Measurements from ENCODE around the gene WFDC6.

WFDC6 gene

GRCh38 chr20:45523821-45524220 is 15.5 kb downstream of the WFDC6 start:
- Histone ChIP-seq H3K27me3 (ENCODE audit: control insufficient read depth in 2 of 2, insufficient read depth in 2 of 2, low read length in 2 of 2) (no peaks in the 10 kb centered on the region), H3K9ac (ENCODE audit: low read depth in 1 of 2, low read length in 2 of 2) (no peak overlapping the region), H3K36me3 (ENCODE audit: control insufficient read depth in 2 of 2, insufficient read depth in 2 of 2, low read length in 2 of 2) (no peaks in the 10 kb centered on the region), H3K4me1 (ENCODE audit: control insufficient read depth in 2 of 2, insufficient read depth in 2 of 2, low read length in 2 of 2) (no peaks in the 10 kb centered on the region), H3K9me3 (ENCODE audit: control insufficient read depth in 2 of 2, low read length in 2 of 2) (no peaks in the 10 kb centered on the region), H3K4me3 (ENCODE audit: low read length in 2 of 2) (no peak overlapping the region), H3K27ac (ENCODE audit: low read depth in 2 of 2, low read length in 2 of 2) (no peak overlapping the region)

- Histone ChIP-seq H3K27ac (ENCODE audit: low read depth in 2 of 2, low read length in 2 of 2) (no peak overlapping the region), H3K4me3 (ENCODE audit: low read length in 2 of 2) (no peak overlapping the region), H3K9me3 (ENCODE audit: control insufficient read depth in 2 of 2, low read length in 2 of 2) (no peaks in the 10 kb centered on the region), H3K4me1 (ENCODE audit: control insufficient read depth in 2 of 2, insufficient read depth in 2 of 2, low read length in 2 of 2) (no peaks in the 10 kb centered on the region), H3K27me3 (ENCODE audit: control insufficient read depth in 2 of 2, insufficient read depth in 2 of 2, low read length in 2 of 2) (no peaks in the 10 kb centered on the region), H3K36me3 (ENCODE audit: control insufficient read depth in 2 of 2, insufficient read depth in 2 of 2, low read length in 2 of 2) (no peaks in the 10 kb centered on the region), H3K9ac (ENCODE audit: low read depth in 1 of 2, low read length in 2 of 2) (no peak overlapping the region)
Observed at GRCh38 chr20:45518282-45518681, 21.0 kb downstream of the WFDC6 start.

GRCh38 chr20:45515147-45515913 is 24.0 kb downstream of the WFDC6 start, which contains the start of gene SPINT3:
TSS of gene SPINT3 (minus strand) at chr20:45515622. CDS start at chr20:45515608, 14 bp downstream.
- H3K4me3 ChIP-seq (ENCODE audit: low read length in 2 of 2), result no peak within 1 kb of the TSS

GRCh38 chr20:45510242-45510862 is 28.9 kb downstream of the WFDC6 start:
- no peaks in the 10 kb centered on the region for H3K9me3 ChIP-seq (ENCODE audit: control insufficient read depth in 2 of 2, low read length in 2 of 2)
- no peaks in the 10 kb centered on the region for H3K36me3 ChIP-seq (ENCODE audit: control insufficient read depth in 2 of 2, insufficient read depth in 2 of 2, low read length in 2 of 2)
- no peaks in the 10 kb centered on the region for H3K27me3 ChIP-seq (ENCODE audit: control insufficient read depth in 2 of 2, insufficient read depth in 2 of 2, low read length in 2 of 2)
- no peaks in the 10 kb centered on the region for H3K4me1 ChIP-seq (ENCODE audit: control insufficient read depth in 2 of 2, insufficient read depth in 2 of 2, low read length in 2 of 2)
- no peak overlapping the region for H3K4me3 ChIP-seq (ENCODE audit: low read length in 2 of 2)
- H3K27ac ChIP-seq (ENCODE audit: low read depth in 2 of 2, low read length in 2 of 2), result no peak overlapping the region
- H3K9ac ChIP-seq (ENCODE audit: low read depth in 1 of 2, low read length in 2 of 2), result no peak overlapping the region

More at GRCh38 chr20:45515147-45515913, 24.0 kb downstream of the WFDC6 start, which contains the start of gene SPINT3:
- no peaks in the 10 kb centered on the region for H3K4me1 ChIP-seq (ENCODE audit: control insufficient read depth in 2 of 2, insufficient read depth in 2 of 2, low read length in 2 of 2)
- no peak within 1 kb of the TSS for H3K9ac ChIP-seq (ENCODE audit: low read depth in 1 of 2, low read length in 2 of 2)
- no peaks in the 10 kb centered on the region for H3K9me3 ChIP-seq (ENCODE audit: control insufficient read depth in 2 of 2, low read length in 2 of 2)
- no peak within 1 kb of the TSS for H3K27ac ChIP-seq (ENCODE audit: low read depth in 2 of 2, low read length in 2 of 2)
- H3K27me3 ChIP-seq (ENCODE audit: control insufficient read depth in 2 of 2, insufficient read depth in 2 of 2, low read length in 2 of 2), result no peaks in the 10 kb centered on the region
- no peaks in the 10 kb centered on the region for H3K36me3 ChIP-seq (ENCODE audit: control insufficient read depth in 2 of 2, insufficient read depth in 2 of 2, low read length in 2 of 2)

DNA sequence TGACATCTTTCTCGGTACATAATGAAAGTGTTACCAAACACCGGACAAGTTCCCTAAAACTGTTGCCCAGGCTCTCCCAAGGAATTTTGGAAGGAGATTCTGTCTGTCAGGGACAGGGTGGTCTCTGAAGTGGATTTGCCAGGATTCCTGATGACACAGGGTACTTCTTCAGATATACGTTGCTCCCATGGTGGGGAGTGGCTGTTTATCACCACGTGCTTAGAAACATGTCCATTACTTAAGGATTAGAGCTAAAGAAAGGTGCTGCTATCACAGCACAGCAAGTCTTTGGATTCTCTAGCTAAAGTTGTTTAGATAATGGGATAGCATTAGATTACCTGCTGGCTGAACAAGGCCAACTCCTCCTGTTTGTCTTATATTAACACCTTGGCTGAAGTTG is 30.2 kb downstream of the WFDC6 start:
- Histone ChIP-seq H3K9ac (ENCODE audit: low read depth in 1 of 2, low read length in 2 of 2) (no peak overlapping the region), H3K27me3 (ENCODE audit: control insufficient read depth in 2 of 2, insufficient read depth in 2 of 2, low read length in 2 of 2) (no peaks in the 10 kb centered on the region), H3K9me3 (ENCODE audit: control insufficient read depth in 2 of 2, low read length in 2 of 2) (no peaks in the 10 kb centered on the region), H3K4me3 (ENCODE audit: low read length in 2 of 2) (no peak overlapping the region), H3K27ac (ENCODE audit: low read depth in 2 of 2, low read length in 2 of 2) (no peak overlapping the region), H3K4me1 (ENCODE audit: control insufficient read depth in 2 of 2, insufficient read depth in 2 of 2, low read length in 2 of 2) (no peaks in the 10 kb centered on the region), H3K36me3 (ENCODE audit: control insufficient read depth in 2 of 2, insufficient read depth in 2 of 2, low read length in 2 of 2) (no peaks in the 10 kb centered on the region)

- no peak overlapping the region for H3K27ac ChIP-seq (ENCODE audit: low read depth in 2 of 2, low read length in 2 of 2)
- no peaks in the 10 kb centered on the region for H3K9me3 ChIP-seq (ENCODE audit: control insufficient read depth in 2 of 2, low read length in 2 of 2)
- no peak overlapping the region for H3K4me3 ChIP-seq (ENCODE audit: low read length in 2 of 2)
- H3K9ac ChIP-seq (ENCODE audit: low read depth in 1 of 2, low read length in 2 of 2), result no peak overlapping the region
- no peaks in the 10 kb centered on the region for H3K4me1 ChIP-seq (ENCODE audit: control insufficient read depth in 2 of 2, insufficient read depth in 2 of 2, low read length in 2 of 2)
- H3K36me3 ChIP-seq (ENCODE audit: control insufficient read depth in 2 of 2, insufficient read depth in 2 of 2, low read length in 2 of 2), result no peaks in the 10 kb centered on the region
- no peaks in the 10 kb centered on the region for H3K27me3 ChIP-seq (ENCODE audit: control insufficient read depth in 2 of 2, insufficient read depth in 2 of 2, low read length in 2 of 2)
Observed at GRCh38 chr20:45508068-45508886, 31.0 kb downstream of the WFDC6 start.

DNA sequence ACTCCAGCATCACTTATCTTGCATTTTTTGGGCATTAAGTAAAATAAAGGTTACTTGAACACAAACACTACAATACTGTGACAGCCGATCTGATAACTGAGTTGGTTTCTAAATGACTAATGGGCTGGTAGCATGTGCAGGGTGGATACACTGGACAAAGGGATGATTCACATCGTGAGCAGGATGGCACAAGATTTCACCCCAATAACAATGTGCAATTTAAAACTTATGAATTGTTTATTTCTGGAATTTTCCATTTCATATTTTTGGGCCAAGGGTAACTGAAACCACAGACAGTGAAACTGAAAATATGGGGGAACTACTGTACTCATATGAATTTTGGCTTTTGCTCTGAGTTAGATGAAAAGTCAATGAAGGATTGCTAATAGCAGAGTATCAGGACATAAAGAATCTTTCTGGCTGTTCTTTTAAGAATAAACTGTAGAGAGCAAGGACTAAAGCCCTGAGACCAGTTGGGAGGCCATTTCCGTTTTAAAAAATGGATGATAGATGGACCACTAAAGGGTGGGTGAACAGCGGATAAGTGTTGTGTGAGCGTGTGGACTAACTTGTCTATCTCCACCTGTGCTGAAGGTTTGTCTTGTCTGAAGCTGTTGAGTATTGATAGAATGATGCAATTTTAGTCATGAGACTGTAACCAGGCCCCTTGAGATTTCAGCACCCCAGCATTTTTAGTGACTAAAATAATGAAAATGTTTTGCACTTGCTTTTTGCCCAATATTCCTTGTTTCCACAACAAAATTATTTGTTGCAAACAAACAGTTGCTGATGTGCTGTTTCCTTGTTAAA is 32.1 kb downstream of the WFDC6 start:
- H3K27ac ChIP-seq (ENCODE audit: low read depth in 2 of 2, low read length in 2 of 2), result no peak overlapping the region
- no peaks in the 10 kb centered on the region for H3K36me3 ChIP-seq (ENCODE audit: control insufficient read depth in 2 of 2, insufficient read depth in 2 of 2, low read length in 2 of 2)
- H3K27me3 ChIP-seq (ENCODE audit: control insufficient read depth in 2 of 2, insufficient read depth in 2 of 2, low read length in 2 of 2), result no peaks in the 10 kb centered on the region
- H3K9me3 ChIP-seq (ENCODE audit: control insufficient read depth in 2 of 2, low read length in 2 of 2), result no peaks in the 10 kb centered on the region
- H3K4me3 ChIP-seq (ENCODE audit: low read length in 2 of 2), result no peak overlapping the region
- H3K9ac ChIP-seq (ENCODE audit: low read depth in 1 of 2, low read length in 2 of 2), result no peak overlapping the region
- no peaks in the 10 kb centered on the region for H3K4me1 ChIP-seq (ENCODE audit: control insufficient read depth in 2 of 2, insufficient read depth in 2 of 2, low read length in 2 of 2)

DNA sequence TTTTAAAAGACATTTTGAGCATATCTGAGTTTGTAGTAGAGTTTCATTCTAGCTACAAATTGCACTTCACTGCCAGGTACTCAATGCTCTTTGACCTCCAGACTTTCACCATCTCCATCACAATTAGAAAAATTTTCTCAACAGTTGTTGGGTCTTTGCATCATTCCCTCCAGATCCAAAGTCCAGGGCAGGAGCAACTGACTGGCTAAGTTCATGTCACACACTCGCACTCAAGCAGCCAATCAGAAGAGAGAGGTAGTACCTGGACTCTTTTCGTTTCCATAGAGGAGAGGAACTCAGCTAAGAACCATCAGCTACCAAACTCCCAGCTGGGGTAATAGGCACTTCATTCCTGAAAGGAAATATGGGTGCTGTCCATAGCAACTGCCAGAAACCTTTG is 32.9 kb downstream of the WFDC6 start:
- Histone ChIP-seq H3K9me3 (ENCODE audit: control insufficient read depth in 2 of 2, low read length in 2 of 2) (no peaks in the 10 kb centered on the region), H3K36me3 (ENCODE audit: control insufficient read depth in 2 of 2, insufficient read depth in 2 of 2, low read length in 2 of 2) (no peaks in the 10 kb centered on the region), H3K27me3 (ENCODE audit: control insufficient read depth in 2 of 2, insufficient read depth in 2 of 2, low read length in 2 of 2) (no peaks in the 10 kb centered on the region), H3K4me3 (ENCODE audit: low read length in 2 of 2) (no peak overlapping the region), H3K27ac (ENCODE audit: low read depth in 2 of 2, low read length in 2 of 2) (no peak overlapping the region), H3K9ac (ENCODE audit: low read depth in 1 of 2, low read length in 2 of 2) (no peak overlapping the region), H3K4me1 (ENCODE audit: control insufficient read depth in 2 of 2, insufficient read depth in 2 of 2, low read length in 2 of 2) (no peaks in the 10 kb centered on the region)

DNA sequence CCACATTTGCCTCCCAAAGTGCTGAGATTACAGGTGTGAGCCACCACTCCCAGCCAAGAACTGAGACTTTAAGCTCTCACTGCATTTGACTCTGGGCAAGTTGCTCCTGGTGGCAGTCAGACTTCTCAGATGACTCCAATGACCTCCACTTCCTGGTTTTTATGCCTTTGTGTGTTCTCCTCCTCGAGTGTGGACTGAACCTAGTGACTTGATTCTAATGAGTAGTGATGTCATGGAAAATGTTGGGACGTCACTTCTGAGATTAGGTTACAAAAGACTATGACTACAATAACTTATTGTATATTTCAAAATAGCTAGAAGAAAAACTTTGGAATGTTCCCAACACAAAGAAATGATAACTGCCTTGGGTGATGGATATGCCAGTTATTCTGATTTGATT is 35.9 kb downstream of the WFDC6 start:
- Histone ChIP-seq H3K36me3 (ENCODE audit: control insufficient read depth in 2 of 2, insufficient read depth in 2 of 2, low read length in 2 of 2) (no peaks in the 10 kb centered on the region), H3K4me1 (ENCODE audit: control insufficient read depth in 2 of 2, insufficient read depth in 2 of 2, low read length in 2 of 2) (peaks cover 8 to 14% of the 10 kb centered on the region in 2 donors), H3K4me3 (ENCODE audit: low read length in 2 of 2) (no peak overlapping the region), H3K9me3 (ENCODE audit: control insufficient read depth in 2 of 2, low read length in 2 of 2) (no peaks in the 10 kb centered on the region), H3K9ac (ENCODE audit: low read depth in 1 of 2, low read length in 2 of 2) (no peak overlapping the region), H3K27me3 (ENCODE audit: control insufficient read depth in 2 of 2, insufficient read depth in 2 of 2, low read length in 2 of 2) (peaks cover 0 to 5% of the 10 kb centered on the region in 2 donors), H3K27ac (ENCODE audit: low read depth in 2 of 2, low read length in 2 of 2) (no peak overlapping the region)
